Panc1 (cell line): Measurements from ENCODE around the gene DIDO1. TPM values are rescaled to one million over a fixed set of nuclear protein-coding genes. Genes with fewer than 3 reads are reported as not detected.

Source experiments
- ATAC-seq: fragments of 200-7000 bp; cut with Tn5 transposase; 2 replicates; pipeline ENCODE4 v1.9.1; 2020; ENCODE audit warnings: mild to moderate bottlenecking, moderate library complexity
- BruUV-seq: library from RNA; stranded (reverse); fragments of 400-500 nt; replicated peaks from 2 replicates; lab custom pipeline; 2021; lab: Mats Ljungman, UMichigan
- CTCF ChIA-PET: fragments of 300-600 bp; sonication (Branson Sonifier 250); formaldehyde crosslinking; loops from one replicate; lab custom pipeline; 2022; ENCODE audit warnings: antibody characterized with exemption; lab: Charles Lee
- POLR2A ChIA-PET: fragments of 300-600 bp; sonication (Branson Sonifier 250); formaldehyde crosslinking; loops from one replicate; lab custom pipeline; 2022; ENCODE audit warnings: antibody characterized with exemption; lab: Charles Lee
- DNase-seq: peaks from one replicate; pipeline ENCODE4 v3.0.0-alpha.2; 2010; ENCODE audit warnings: low read depth, low spot score
- H3K27ac ChIP-seq: 2 replicates; pipeline ENCODE4 v1.5.1; 2011; ENCODE audit warnings: mild to moderate bottlenecking, low read length, inconsistent platforms
- H3K27me3 ChIP-seq: fragments of 200-500 bp; sonication (Bioruptor generic); 2 replicates; pipeline ENCODE4 v1.6.0; 2014; ENCODE audit warnings: low read length, inconsistent platforms; ENCODE audit not compliant: control insufficient read depth, insufficient read depth
- H3K36me3 ChIP-seq: fragments of 200-500 bp; sonication (Bioruptor generic); 2 replicates; pipeline ENCODE4 v1.5.1; 2014; ENCODE audit warnings: inconsistent platforms, mild to moderate bottlenecking, low read length, moderate library complexity; ENCODE audit not compliant: control insufficient read depth, insufficient read depth
- H3K4me1 ChIP-seq: 2 replicates; pipeline ENCODE4 v1.5.1; 2011; ENCODE audit warnings: inconsistent platforms, mild to moderate bottlenecking, low read length, moderate library complexity; ENCODE audit not compliant: control insufficient read depth, insufficient read depth
- H3K4me3 ChIP-seq, 2 experiments: 2 replicates each; pipeline ENCODE4 v1.5.1; 2011 to 2012; ENCODE audit warnings: low read depth in 2 of 2, low read length in 2 of 2, mild to moderate bottlenecking in 2 of 2, inconsistent platforms in 1 of 2, moderate library complexity in 1 of 2
- H3K9me3 ChIP-seq: fragments of 200-500 bp; sonication (Bioruptor generic); 2 replicates; pipeline ENCODE4 v1.5.1; 2014; ENCODE audit warnings: low read depth, mild to moderate bottlenecking, inconsistent platforms, low read length, moderate library complexity; ENCODE audit not compliant: control insufficient read depth, insufficient read depth
- CTCF ChIP-seq: fragments of 450-650 bp; IDR thresholded peaks from 2 replicates; pipeline ENCODE4 v1.5.1; 2017; ENCODE audit warnings: mild to moderate bottlenecking
- POLR2AphosphoS5 ChIP-seq: IDR thresholded peaks from 2 replicates; pipeline ENCODE4 v1.6.1; 2012; ENCODE audit warnings: mild to moderate bottlenecking, low read depth, low read length, moderate library complexity
- REST ChIP-seq, 2 experiments: IDR thresholded peaks; 2 replicates each; pipeline ENCODE4 v1.6.1; 2011 to 2012; ENCODE audit warnings: low read depth in 2 of 2, control low read depth in 1 of 2, low read length in 1 of 2, mild to moderate bottlenecking in 1 of 2, moderate library complexity in 1 of 2; ENCODE audit not compliant: insufficient read depth in 1 of 2
- SIN3A ChIP-seq: IDR thresholded peaks from 2 replicates; pipeline ENCODE4 v1.6.1; 2012; ENCODE audit warnings: low read depth, mild to moderate bottlenecking, low read length, moderate library complexity, borderline replicate concordance; ENCODE audit not compliant: insufficient read depth
- TCF7L2 ChIP-seq: IDR thresholded peaks from 2 replicates; pipeline ENCODE4 v1.6.1; 2011; ENCODE audit warnings: mild to moderate bottlenecking, low read depth, low read length, inconsistent platforms
- in situ Hi-C: cut with HindIII; loops from 2 replicates; pipeline ENCODE4 v1.10.0; 2016; ENCODE audit warnings: low sequenced_read_pairs, low pct_unique_long_range_greater_than_20kb
- intact Hi-C: fragments of 100-400 bp; cut with micrococcal nuclease; formaldehyde crosslinking; loops from one replicate; pipeline ENCODE4 v1.10.0; 2022; ENCODE audit not compliant: unreplicated experiment
- total RNA-seq: library from RNA; stranded (reverse); gene quantifications from one replicate; pipeline ENCODE4 v1.2.1, GENCODE V29; 2021; ENCODE audit not compliant: unreplicated experiment

Gene DIDO1
- total RNA-seq, 1 experiment from 2014 or later: 57.3 TPM

GRCh38 chr20:62880147-62880934, 46.0 kb downstream of the DIDO1 start:
- Histone ChIP-seq H3K27ac (no peak overlapping the region), H3K4me1 (peaks cover 34% of the 10 kb centered on the region), H3K4me3 (no peak overlapping the region), H3K27me3 (no peaks in the 10 kb centered on the region), H3K36me3 (peaks cover 3% of the 10 kb centered on the region; the same call in 1 of the 2 replicates), H3K9me3 (no peaks in the 10 kb centered on the region)
- BruUV-seq: no TSS peak
- DNase-seq: no peak
- no peak for ATAC-seq
- in situ Hi-C loops: no loop called here
- TF ChIP-seq CTCF (no peak), POLR2AphosphoS5 (no peak), REST (IDR thresholded peaks at IDR 0.05; ENCODE audit: insufficient read depth in 1 of 2, low read depth in 2 of 2, low read length in 1 of 2) (no peak), SIN3A (no peak), TCF7L2 (no peak)
- ChIA-PET POLR2A (no interaction called here), CTCF (no interaction called here)
- intact Hi-C loops: no loop called here

- Histone ChIP-seq H3K27me3 (no peaks in the 10 kb centered on the region), H3K4me1 (peaks cover 38% of the 10 kb centered on the region), H3K36me3 (peaks cover 3% of the 10 kb centered on the region; the same call in 1 of the 2 replicates), H3K4me3 (no peak overlapping the region), H3K27ac (no peak overlapping the region), H3K9me3 (no peaks in the 10 kb centered on the region)
- intact Hi-C loops: no loop called here
- DNase-seq (no peak), ATAC-seq (no peak)
- in situ Hi-C loops: no loop called here
- TF ChIP-seq TCF7L2 (no peak), POLR2AphosphoS5 (no peak), SIN3A (no peak), REST (IDR thresholded peaks at IDR 0.05; ENCODE audit: insufficient read depth in 1 of 2, low read depth in 2 of 2, low read length in 1 of 2) (no peak), CTCF (no peak)
- ChIA-PET CTCF (no interaction called here), POLR2A (no interaction called here)
- BruUV-seq: no TSS peak
Observed at GRCh38 chr20:62879275-62880146, 46.8 kb downstream of the DIDO1 start.
